OCI-M2 (cell line): ENCODE results near the gene P2RY12.
"Not testable (repeated sequence)": the region's sequence is repeated elsewhere in the genome, so short reads cannot be mapped to it uniquely, and the experiment has no call there.

Experiments
- DNase-seq: peaks from one replicate; lab custom pipeline; 2025; ENCODE audit not compliant: unreplicated experiment; lab: John Stamatoyannopoulos, UW

Gene P2RY12

GRCh38 chr3:151393146-151393830, 8.7 kb upstream of the P2RY12 start:
- no peak for DNase-seq

- not testable (repeated sequence) for DNase-seq
These were observed 7.6 kb upstream of the P2RY12 start for GRCh38 chr3:151392191-151392590.

- no peak for DNase-seq
These were observed 7.2 kb upstream of the P2RY12 start for GRCh38 chr3:151391720-151392119.

- DNase-seq, result no peak
These were observed 3.3 kb upstream of the P2RY12 start for GRCh38 chr3:151387842-151388241.

- no peak for DNase-seq
These were observed 2.9 kb upstream of the P2RY12 start for GRCh38 chr3:151387432-151387831.

GRCh38 chr3:151386056-151386455, 1.5 kb upstream of the P2RY12 start:
- no peak for DNase-seq

GRCh38 chr3:151383956-151384355, 597 bp downstream of the P2RY12 start:
- no peak for DNase-seq

- no peak for DNase-seq
These were observed 1.4 kb downstream of the P2RY12 start for GRCh38 chr3:151383111-151383510.

GRCh38 chr3:151382671-151383070, 1.9 kb downstream of the P2RY12 start:
- DNase-seq, result no peak

- DNase-seq, result no peak
These were observed 5.3 kb downstream of the P2RY12 start for GRCh38 chr3:151379083-151379734.

GRCh38 chr3:151377768-151378385, 6.7 kb downstream of the P2RY12 start:
- no peak for DNase-seq

- no peak for DNase-seq
These were observed 12.3 kb downstream of the P2RY12 start for GRCh38 chr3:151372063-151372820.

GRCh38 chr3:151371526-151371925, 13.0 kb downstream of the P2RY12 start:
- DNase-seq, result no peak

GRCh38 chr3:151367448-151367847, 17.1 kb downstream of the P2RY12 start:
- no peak for DNase-seq

GRCh38 chr3:151366993-151367392, 17.6 kb downstream of the P2RY12 start:
- no peak for DNase-seq

GRCh38 chr3:151362751-151363174, 21.8 kb downstream of the P2RY12 start:
- no peak for DNase-seq

GRCh38 chr3:151357463-151357850, 27.1 kb downstream of the P2RY12 start:
- DNase-seq, result no peak

- no peak for DNase-seq
These were observed 27.6 kb downstream of the P2RY12 start for GRCh38 chr3:151356794-151357462.

- no peak for DNase-seq
These were observed 32.9 kb downstream of the P2RY12 start for GRCh38 chr3:151351648-151352047.

GRCh38 chr3:151351219-151351618, 33.3 kb downstream of the P2RY12 start:
- DNase-seq, result no peak

- no peak for DNase-seq
These were observed 33.9 kb downstream of the P2RY12 start for GRCh38 chr3:151350656-151351055.
